ENCODE measurements around the gene GJC3. TPM values are rescaled to one million over a fixed set of nuclear protein-coding genes. Genes with fewer than 3 reads are reported as not detected.

GJC3 gene
- total RNA-seq, 1 experiment from 2014 or later = 2.3 TPM

GRCh38 chr7:99876933-99877332 lies 52.5 kb downstream of the GJC3 start, which contains the start of gene OR2AE1:
OR2AE1 (minus strand) TSS chr7:99877033; CDS start chr7:99877033, 0 bp downstream.
- Histone ChIP-seq H4K20me1 (ENCODE audit: control insufficient read depth, insufficient read depth, insufficient read length) (no peaks in the 10 kb centered on the region), H3K14ac (ENCODE audit: insufficient read depth, low read length) (no peak within 1 kb of the TSS), H3K27ac (ENCODE audit: insufficient read length, low read depth, low read length) (no peak within 1 kb of the TSS), H4K91ac (ENCODE audit: insufficient read length, low read depth, low read length) (no peak within 1 kb of the TSS), H2BK20ac (ENCODE audit: low read depth, low read length, poor library complexity, severe bottlenecking) (no peak within 1 kb of the TSS), H3K4ac (ENCODE audit: low read depth, low read length) (no peak within 1 kb of the TSS), H3K9ac (ENCODE audit: extremely low read depth, insufficient read length, low read length) (no peak within 1 kb of the TSS), H2BK120ac (ENCODE audit: low read depth, low read length, poor library complexity, severe bottlenecking) (no peak within 1 kb of the TSS), H3K79me2 (ENCODE audit: insufficient read depth, low read length) (no peaks in the 10 kb centered on the region), H3K9me3 (ENCODE audit: control insufficient read depth, low read depth, low read length) (no peaks in the 10 kb centered on the region), H3K4me2 (ENCODE audit: insufficient read depth, insufficient read length, low read length) (no peak within 1 kb of the TSS), H2BK5ac (ENCODE audit: insufficient read length, low read length) (no peak within 1 kb of the TSS), H3K27me3 (ENCODE audit: insufficient read depth, low read length) (no peaks in the 10 kb centered on the region; the same call in 1 of the 2 replicates), H3K79me1 (ENCODE audit: insufficient read depth, low read depth, low read length, poor library complexity, severe bottlenecking) (no peaks in the 10 kb centered on the region), H3K56ac (ENCODE audit: insufficient read length, low read depth, low read length) (no peak within 1 kb of the TSS), H2BK12ac (ENCODE audit: insufficient read length, low read depth, low read length) (no peak within 1 kb of the TSS), H2AK5ac (ENCODE audit: insufficient read length, low read length) (no peak within 1 kb of the TSS), H3K18ac (ENCODE audit: insufficient read length, low read depth, low read length) (no peak within 1 kb of the TSS), H4K5ac (ENCODE audit: insufficient read length, low read depth, low read length) (no peak within 1 kb of the TSS), H3T11ph (ENCODE audit: low read length) (no peak within 1 kb of the TSS), H3K23me2 (ENCODE audit: insufficient read length, low read depth, low read length, poor library complexity, severe bottlenecking) (no peaks in the 10 kb centered on the region), H3K4me1 (ENCODE audit: insufficient read depth, low read length) (no peaks in the 10 kb centered on the region), H2AFZ (ENCODE audit: low read length) (no peak within 1 kb of the TSS), H3K23ac (ENCODE audit: insufficient read length, low read depth, low read length) (no peak within 1 kb of the TSS), H2BK15ac (ENCODE audit: low read depth, low read length) (no peak within 1 kb of the TSS), H4K8ac (replicated peaks; ENCODE audit: insufficient read length, low read depth, low read length) (no peak within 1 kb of the TSS)
- Mint-ChIP-seq H3K36me3 (ENCODE audit: insufficient read depth in 1 of 3, low read depth in 3 of 3) (no peaks in the 10 kb centered on the region), H3K4me1 (no peaks in the 10 kb centered on the region), H3K9me3 (0 out of 5 replicates have a peak, but pooled peaks cover 0 to 2% of the 10 kb centered on the region in 2 experiments), H3K27me3 (ENCODE audit: low read depth) (peaks cover 4% of the 10 kb centered on the region), H3K27ac (no peak within 1 kb of the TSS), H3K4me3 (no peak within 1 kb of the TSS)
- no peak for DNase-seq
- no peak for TF ChIP-seq CTCF (conservative IDR thresholded peaks at IDR 0.05)
- WGBS (ENCODE audit: extremely low coverage, insufficient read length, low lambda C conversion rate) = no CpG with 5 or more reads among the region's 3 CpGs
